C1 segment of cervical spinal cord (tissue), 14 donors: ENCODE data around the gene PHYH.
A peak's percentile ranks its signal among the peaks of the same experiment; 100 is the strongest.
"Not testable (repeated sequence)": the region's sequence is repeated elsewhere in the genome, so short reads cannot be mapped to it uniquely, and the experiment has no call there.

Experiments
- DNase-seq, 14 donors: peaks; one replicate each; lab custom pipeline; 2025; lab: John Stamatoyannopoulos, UW

The PHYH gene

GRCh38 chr10:13321576-13321975 is 21.7 kb upstream of the PHYH start:
- no peak for DNase-seq

- no peak for DNase-seq
Observed at GRCh38 chr10:13319166-13319565, 19.3 kb upstream of the PHYH start.

DNA sequence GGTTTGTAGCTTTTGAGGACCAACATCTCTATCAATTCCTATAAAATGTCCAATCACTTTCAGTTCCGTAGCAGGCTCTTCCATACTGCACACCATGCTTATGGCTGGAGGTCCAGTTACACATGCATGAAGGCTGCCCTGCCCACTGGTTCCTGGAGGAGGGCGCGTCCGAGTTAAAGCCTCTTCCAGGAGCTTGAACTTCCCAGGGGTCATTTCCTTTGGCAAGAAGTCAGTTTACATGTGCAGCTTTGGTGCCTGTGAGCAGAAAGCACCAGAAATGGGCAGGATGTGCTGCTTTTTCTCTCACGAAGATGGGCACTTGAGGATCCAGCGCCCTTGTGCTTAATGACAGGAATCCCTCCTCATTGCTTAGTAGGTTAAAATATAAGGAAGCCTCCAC is 17.6 kb upstream of the PHYH start:
- DNase-seq = no peak

DNA sequence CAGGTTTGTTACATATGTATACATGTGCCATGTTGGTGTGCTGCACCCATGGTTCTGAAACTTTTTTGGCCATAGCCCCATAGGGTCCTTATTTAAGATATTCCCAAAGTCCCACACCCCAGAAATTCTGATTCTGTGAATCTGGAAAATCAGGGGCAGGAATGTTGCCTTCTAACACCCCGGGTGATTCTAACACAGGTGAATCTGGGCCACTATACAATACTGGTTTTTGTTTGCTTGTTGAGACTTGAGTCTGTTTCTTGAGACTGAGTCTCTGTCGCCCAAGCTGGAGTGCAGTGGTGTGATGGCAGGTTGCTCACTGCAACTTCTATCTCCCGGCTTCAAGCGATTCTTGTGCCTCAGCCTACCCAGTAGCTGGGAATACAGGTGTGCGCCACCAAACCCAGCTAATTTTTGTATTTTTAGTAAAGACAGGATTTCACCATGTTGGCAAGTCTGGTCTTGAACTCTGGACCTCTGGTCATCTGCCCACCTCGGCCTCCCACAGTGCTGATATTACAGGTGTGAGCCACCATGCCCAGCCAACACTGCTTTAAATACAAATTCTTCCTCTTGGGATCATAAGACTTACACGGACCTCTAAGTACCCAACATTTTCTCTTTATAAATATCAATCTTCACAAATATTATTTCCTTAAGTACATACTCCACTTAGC is 16.9 kb upstream of the PHYH start:
- no peak for DNase-seq

DNA sequence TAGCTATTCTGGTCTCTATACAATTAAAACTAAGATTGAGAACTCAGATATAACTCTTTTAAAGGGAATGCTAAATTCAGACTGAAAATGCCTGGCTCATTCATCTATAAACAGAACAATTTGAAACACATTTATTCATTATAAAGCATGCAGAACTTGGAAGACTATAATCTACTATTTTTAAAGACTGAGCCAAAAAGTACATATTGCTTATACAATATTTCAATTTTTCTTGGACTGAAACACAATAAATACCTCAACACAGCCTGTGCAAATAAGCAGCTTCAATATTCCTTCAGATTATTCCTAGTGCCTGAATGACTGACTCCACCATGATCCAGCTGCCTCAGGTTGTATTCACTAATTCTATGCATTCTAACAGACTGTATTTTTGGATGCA is 15.5 kb upstream of the PHYH start:
- no peak for DNase-seq

GRCh38 chr10:13311177-13311575 is 11.3 kb upstream of the PHYH start:
- no peak for DNase-seq

DNA sequence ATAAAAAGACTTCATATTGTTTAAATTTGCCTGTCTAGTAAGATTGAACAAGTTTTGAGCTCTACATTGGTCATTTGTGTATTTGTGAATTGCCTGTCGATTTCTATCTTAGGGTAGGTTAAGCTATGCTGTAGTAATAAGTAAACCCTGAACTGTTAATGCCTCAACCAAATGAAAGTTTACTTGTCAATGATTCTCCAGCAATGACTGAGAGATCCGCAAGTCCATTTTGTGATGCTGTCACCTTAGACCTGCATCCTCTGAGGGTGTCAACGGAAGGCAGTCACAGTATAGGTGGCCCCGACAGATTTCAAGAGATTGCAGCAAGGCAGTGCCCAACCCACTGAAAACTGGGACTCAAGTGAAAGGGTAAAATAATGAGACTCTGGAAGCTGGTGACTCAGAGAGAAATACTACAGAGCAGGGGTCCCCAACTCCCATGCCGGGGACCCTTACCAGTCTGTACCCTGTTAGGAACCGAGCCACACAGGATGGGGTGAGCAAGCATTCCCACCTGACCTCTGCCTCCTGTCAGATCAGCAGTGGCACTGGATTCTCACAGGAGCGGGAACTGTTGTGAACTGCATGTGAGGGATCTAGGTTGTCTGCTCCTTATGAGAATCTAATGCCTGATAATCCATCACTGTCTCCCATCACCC is 10.8 kb upstream of the PHYH start:
- no peak for DNase-seq

DNA sequence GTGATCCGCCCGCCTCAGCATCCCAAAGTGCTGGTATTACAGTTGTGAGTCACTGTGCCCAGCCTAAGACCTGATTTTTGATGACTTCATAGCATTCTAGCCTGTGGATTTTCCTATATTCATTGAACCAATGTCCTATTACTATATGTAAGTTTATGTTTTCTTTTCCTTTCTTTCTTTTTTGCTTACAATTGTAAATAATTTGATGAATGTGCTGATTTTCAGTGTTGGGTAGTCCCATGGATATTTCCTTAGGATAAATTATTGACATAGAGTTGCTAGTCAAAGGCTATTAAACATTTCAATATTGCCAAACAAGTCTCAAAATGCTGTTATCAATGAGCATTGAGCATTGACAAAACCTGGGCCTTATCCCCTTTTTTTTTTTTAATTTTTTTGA is 9.9 kb upstream of the PHYH start:
- DNase-seq = no peak

- no peak for DNase-seq
Observed at GRCh38 chr10:13308096-13308495, 8.2 kb upstream of the PHYH start.

DNA sequence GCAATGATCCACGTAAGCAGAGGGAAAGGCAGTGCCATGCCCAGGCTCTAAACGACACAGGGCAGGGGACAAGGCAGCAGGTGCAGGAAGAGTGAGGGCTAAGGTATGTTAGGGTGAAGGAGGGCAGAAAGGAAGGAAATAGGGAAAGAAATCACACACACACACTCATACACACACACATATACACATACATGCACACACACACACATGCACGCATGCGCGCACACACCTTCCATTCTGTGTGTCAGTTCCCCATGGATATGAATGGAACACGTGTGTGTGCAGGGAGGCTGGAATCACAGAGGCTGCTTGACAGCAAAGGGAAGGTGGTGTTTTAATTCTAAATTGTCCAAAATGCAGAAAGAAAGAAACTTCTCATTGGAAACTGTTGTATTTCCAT is 6.2 kb upstream of the PHYH start:
- DNase-seq = no peak

DNA sequence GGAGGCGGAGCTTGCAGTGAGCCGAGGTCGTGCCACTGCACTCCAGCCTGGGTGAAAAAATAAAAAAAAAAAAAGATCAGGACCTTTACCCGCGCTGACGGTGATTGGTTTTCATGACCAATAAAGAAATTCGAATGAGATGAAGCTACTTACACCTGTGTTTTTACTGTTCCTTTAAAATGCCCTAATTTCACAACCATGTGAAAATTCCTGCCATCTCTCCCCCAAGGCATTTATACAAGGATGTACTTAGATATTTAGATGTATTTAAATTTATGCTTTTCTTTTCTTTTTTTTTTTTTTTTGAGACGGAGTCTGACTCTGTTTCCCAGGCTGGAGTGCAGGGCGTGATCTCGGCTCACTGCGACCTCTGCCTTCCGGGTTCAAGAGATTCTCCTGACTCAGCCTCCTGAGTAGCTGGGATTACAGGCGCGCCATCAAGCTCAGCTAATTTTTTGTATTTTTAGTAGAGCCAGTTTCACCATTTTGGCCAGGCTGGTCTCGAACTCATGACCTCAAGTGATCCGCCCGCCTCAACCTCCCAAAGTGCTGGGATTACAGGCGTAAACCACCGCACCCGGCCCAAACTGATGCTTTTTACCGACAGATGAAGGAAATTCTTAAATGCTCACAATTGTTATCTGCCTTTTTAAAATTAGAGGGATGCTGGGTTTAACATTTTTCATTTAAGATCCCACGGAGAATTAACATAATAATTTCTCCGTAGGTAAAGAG is 3.1 kb upstream of the PHYH start:
- DNase-seq = no peak

GRCh38 chr10:13298748-13299436 is 972 bp downstream of the PHYH start:
- no peak for DNase-seq

DNA sequence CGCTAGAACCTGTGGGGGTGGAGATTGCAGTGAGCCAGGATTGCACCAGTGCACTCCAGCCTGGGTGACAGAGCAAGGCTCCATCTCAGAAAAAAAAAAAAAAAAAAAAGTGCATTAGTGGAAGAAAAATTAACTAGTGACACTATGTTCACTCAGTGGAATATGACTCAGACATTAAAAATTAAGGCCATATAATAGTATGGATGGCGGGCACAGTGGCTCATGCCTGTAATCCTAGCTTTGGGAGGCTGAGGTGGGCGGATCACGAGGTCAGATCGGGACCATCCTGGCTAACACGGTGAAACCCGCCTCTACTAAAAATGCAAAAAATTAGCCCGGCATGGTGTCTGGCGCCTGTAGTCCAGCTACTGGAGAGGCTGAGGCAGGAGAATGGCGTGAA is 3.4 kb downstream of the PHYH start:
- no peak for DNase-seq

DNA sequence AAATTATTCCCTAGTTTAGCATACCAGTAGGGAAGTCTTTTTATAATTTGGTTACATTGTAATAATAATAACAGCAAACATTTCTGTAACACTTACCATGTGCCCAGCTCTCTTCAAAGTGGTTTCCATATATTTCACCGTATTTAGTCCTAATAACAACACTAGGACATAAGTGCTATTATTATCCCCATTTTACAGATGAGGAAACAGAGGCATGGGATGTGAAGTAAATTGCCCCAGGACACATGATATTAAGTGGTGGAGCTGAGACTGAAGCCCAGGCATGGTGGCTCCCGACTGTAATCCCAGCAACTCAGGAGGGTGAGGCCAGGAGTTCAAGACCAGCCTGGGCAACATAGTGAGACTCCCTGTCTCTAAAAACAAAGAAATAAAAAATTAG is 5.1 kb downstream of the PHYH start:
- no peak for DNase-seq

- DNase-seq = peak in 1 of 14 donors; percentile 73
Observed at GRCh38 chr10:13291821-13292773, 7.8 kb downstream of the PHYH start.

DNA sequence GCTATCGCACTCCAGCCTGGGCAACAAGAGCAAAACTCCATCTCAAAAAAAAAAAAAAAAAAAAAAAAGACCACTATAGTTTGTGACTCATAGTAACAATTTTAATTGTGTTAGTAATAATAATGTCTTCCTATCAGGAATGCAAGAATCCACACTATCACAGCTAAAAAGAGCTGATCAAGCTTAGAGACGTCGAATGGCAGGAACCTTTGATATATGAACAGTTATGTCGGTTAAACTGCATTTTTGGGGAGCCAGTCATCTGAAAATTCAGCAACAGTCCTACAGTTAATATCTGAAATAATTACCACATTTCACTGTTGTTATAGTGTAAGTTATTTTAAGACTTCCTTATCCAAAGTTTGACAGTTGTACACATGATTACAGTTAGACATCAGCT is 8.8 kb downstream of the PHYH start:
- no peak for DNase-seq

DNA sequence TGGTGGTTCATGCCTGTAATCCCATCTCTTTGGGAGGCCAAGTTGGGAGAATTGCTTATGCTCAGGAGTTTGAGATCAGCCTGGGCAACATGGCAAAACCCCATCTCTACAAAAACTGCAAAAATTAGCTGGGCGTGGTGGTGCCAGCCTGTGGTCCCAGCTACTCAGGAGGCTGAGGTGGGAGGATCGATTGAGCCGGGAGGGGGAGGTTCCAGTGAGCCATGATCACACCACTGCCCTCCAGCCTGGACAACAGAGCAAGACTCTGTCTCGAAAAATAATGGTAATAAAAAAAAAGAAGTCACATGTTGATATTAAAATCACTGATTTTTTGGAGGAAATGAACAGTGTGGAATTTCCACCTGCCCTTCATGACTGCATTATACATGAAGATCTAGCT is 15.8 kb downstream of the PHYH start:
- no peak for DNase-seq

DNA sequence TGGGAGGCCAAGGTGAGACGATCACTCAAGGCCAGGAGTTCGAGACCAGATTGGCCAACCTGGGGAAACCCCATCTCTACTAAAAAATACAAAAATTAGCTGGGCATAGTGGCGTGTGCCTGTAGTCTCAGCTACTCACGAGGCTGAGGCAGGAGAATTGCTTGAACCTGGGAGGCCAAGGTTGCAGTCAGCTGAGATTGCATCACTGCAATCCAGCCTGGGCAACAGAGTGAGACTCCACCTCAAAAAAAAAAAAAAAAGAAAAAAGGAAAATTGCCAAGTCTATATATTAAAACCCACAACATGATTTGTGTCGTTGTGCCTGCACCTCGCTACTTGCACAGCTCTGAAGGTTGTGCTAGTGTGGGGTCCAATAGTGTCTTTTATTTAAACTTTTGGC is 17.5 kb downstream of the PHYH start:
- not testable (repeated sequence) for DNase-seq

DNA sequence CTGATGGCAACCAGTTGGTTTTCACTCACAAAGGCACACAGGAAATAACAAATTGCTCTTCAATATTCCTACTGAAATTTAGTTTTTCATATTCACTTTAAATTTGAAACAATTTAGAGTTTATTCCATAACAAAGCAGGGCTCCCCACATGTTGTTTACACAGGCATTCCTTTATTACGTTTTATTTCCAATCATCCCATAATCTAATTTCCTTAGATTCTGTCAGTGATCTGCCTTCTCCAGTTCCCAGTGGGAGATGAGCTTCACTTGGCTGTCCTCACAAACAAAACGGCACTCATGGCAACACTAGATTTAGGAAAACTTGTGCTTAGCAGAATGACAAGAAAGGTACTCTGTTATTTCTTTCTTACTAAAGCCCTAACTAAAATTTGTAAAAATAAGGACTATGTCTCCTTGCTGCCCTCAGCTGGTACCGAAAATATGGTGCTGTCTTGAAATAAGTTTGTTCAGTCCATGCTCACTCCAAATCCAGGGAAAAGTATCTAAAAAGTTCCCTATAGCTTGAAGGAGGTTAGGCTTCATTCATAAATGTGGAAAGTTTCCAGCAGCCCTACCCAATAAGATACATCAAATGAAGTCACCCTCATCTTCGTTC is 23.0 kb downstream of the PHYH start:
- no peak for DNase-seq

GRCh38 chr10:13276146-13276545 is 23.7 kb downstream of the PHYH start:
- DNase-seq = not testable (repeated sequence)

DNA sequence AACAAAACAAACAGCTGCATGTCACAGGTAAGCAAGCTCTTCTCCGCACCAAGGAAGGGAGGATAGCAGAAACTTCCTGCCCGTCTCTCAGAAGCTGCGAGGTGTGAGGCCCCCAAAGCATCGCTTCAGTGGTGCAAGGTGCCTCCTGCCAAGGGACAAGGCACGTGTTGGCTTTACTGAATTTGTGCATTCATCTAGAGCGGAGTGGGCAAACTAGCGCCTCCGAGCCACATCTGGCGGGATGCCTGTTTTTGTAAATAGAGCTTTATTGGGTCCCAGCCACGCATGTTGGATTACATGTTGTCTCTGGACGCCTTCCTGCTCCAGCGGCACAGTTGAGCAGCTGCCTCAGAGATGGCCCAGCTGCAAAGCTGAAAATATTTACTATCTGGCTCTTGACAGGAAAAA is 27.7 kb downstream of the PHYH start:
- peak in 12 of 14 donors; percentile 3 to 69 (median 45) for DNase-seq
